H1 (cell line): Measurements from ENCODE around the gene ASPG. TPM values are rescaled to one million over a fixed set of nuclear protein-coding genes. Genes with fewer than 3 reads are reported as not detected.

Experiments
- CTCF ChIA-PET: fragments of 300-600 bp; sonication (Branson Sonifier 250); formaldehyde crosslinking; loops from one replicate; lab custom pipeline; 2021; ENCODE audit not compliant: partially characterized antibody; lab: Charles Lee
- POLR2A ChIA-PET: fragments of 300-600 bp; sonication (Branson Sonifier 250); formaldehyde crosslinking; loops from one replicate; lab custom pipeline; 2021; ENCODE audit warnings: inconsistent platforms; ENCODE audit not compliant: partially characterized antibody; lab: Charles Lee
- DNase-seq, 2 experiments: peaks; one replicate each; pipeline versions ENCODE4 v3.0.0 to v3.0.0-alpha.2; 2010 to 2022; ENCODE audit warnings: low spot score in 2 of 2, low read depth in 1 of 2, mixed read lengths in 1 of 2
- FAIRE-seq: peaks from 2 replicates; lab custom pipeline; 2011; peaks lifted over from hg19 to GRCh38; lab: Jason Lieb, UNC
- H2AFZ ChIP-seq: 2 replicates; pipeline ENCODE4 v1.8.1; 2012; ENCODE audit warnings: low read length, inconsistent platforms
- H2AK5ac ChIP-seq: 2 replicates; pipeline ENCODE4 v1.6.1; 2013; ENCODE audit warnings: low read depth, low read length
- H2BK120ac ChIP-seq: replicated peaks from 2 replicates; pipeline ENCODE3; 2013; ENCODE audit warnings: low read depth, low read length, inconsistent platforms
- H2BK12ac ChIP-seq: 2 replicates; pipeline ENCODE4 v1.6.1; 2013; ENCODE audit warnings: low read depth, low read length
- H2BK15ac ChIP-seq: 2 replicates; pipeline ENCODE4 v1.6.1; 2013; ENCODE audit warnings: low read length
- H2BK20ac ChIP-seq: 2 replicates; pipeline ENCODE4 v1.6.1; 2013; ENCODE audit warnings: low read length
- H2BK5ac ChIP-seq: 2 replicates; pipeline ENCODE4 v1.6.1; 2013; ENCODE audit warnings: low read depth, low read length
- H3K14ac ChIP-seq: 2 replicates; pipeline ENCODE4 v1.6.1; 2013; ENCODE audit warnings: inconsistent platforms; ENCODE audit not compliant: insufficient read length
- H3K18ac ChIP-seq: 2 replicates; pipeline ENCODE4 v1.6.1; 2013; ENCODE audit warnings: low read length; ENCODE audit errors: extremely low read depth
- H3K23ac ChIP-seq: 2 replicates; pipeline ENCODE4 v1.6.1; 2013; ENCODE audit warnings: inconsistent platforms; ENCODE audit not compliant: insufficient read length
- H3K23me2 ChIP-seq: 2 replicates; pipeline ENCODE4 v1.6.1; 2013; ENCODE audit warnings: low read depth, low read length
- H3K27ac ChIP-seq: 2 replicates; pipeline ENCODE4 v1.6.1; 2011; ENCODE audit warnings: low read depth, low read length, inconsistent platforms
- H3K27me3 ChIP-seq, 4 experiments: replicated peaks in 1 of 4; 1 replicate in 1 of 4; 2 replicates in 3 of 4; pipeline versions ENCODE4 v1.6.1 to v1.8.1; 2011 to 2013; ENCODE audit warnings: low read length in 3 of 4, mild to moderate bottlenecking in 3 of 4, inconsistent platforms in 2 of 4, mixed read lengths in 2 of 4, moderate library complexity in 1 of 4; ENCODE audit not compliant: control insufficient read depth in 3 of 4, insufficient read depth in 3 of 4; ENCODE audit errors: extremely low read depth in 1 of 4
- H3K36me3 ChIP-seq, 4 experiments: 2 replicates each; pipeline versions ENCODE4 v1.6.1 to v1.8.1; 2011 to 2013; ENCODE audit warnings: mild to moderate bottlenecking in 4 of 4, low read length in 3 of 4, moderate library complexity in 2 of 4, control low read depth in 1 of 4, inconsistent platforms in 1 of 4; ENCODE audit not compliant: insufficient read depth in 4 of 4, control insufficient read depth in 2 of 4
- H3K4ac ChIP-seq: replicated peaks from 2 replicates; pipeline ENCODE3; 2013; ENCODE audit warnings: low read length, low read depth, mixed read lengths, inconsistent platforms; ENCODE audit not compliant: insufficient read length
- H3K4me1 ChIP-seq, 4 experiments: replicated peaks in 1 of 4; 1 replicate in 1 of 4; 2 replicates in 3 of 4; pipeline versions ENCODE4 v1.6.1 to v1.8.1; 2011 to 2013; ENCODE audit warnings: low read length in 3 of 4, inconsistent platforms in 2 of 4, mixed read lengths in 1 of 4; ENCODE audit not compliant: insufficient read depth in 4 of 4, control insufficient read depth in 3 of 4
- H3K4me2 ChIP-seq, 2 experiments: 2 replicates each; pipeline versions ENCODE4 v1.6.1 to v1.8.1; 2011 to 2013; ENCODE audit warnings: low read depth in 2 of 2, low read length in 2 of 2, control low read depth in 1 of 2, inconsistent platforms in 1 of 2, mild to moderate bottlenecking in 1 of 2; ENCODE audit not compliant: insufficient read depth in 1 of 2
- H3K4me3 ChIP-seq, 4 experiments: fragments of 200-600, 300-600 bp in 1 of 4; sonication (generic), shearing (Covaris generic), sonication (Bioruptor Twin) in 1 of 4; 2 replicates each; pipeline versions ENCODE4 v1.5.1 to v1.8.1; 2011 to 2016; ENCODE audit warnings: low read length in 4 of 4, low read depth in 3 of 4, control low read depth in 2 of 4, inconsistent platforms in 2 of 4, mild to moderate bottlenecking in 2 of 4, mixed read lengths in 1 of 4, moderate library complexity in 1 of 4; ENCODE audit not compliant: insufficient read depth in 2 of 4; ENCODE audit errors: extremely low read depth in 1 of 4
- H3K56ac ChIP-seq: replicated peaks from 2 replicates; pipeline ENCODE3; 2013; ENCODE audit warnings: low read depth, mild to moderate bottlenecking, mixed read lengths, low read length, inconsistent platforms; ENCODE audit not compliant: insufficient read length
- H3K79me1 ChIP-seq: 2 replicates; pipeline ENCODE4 v1.6.1; 2013; ENCODE audit warnings: low read depth, low read length, control low read depth
- H3K79me2 ChIP-seq, 2 experiments: 2 replicates each; pipeline versions ENCODE4 v1.6.1 to v1.8.1; 2012 to 2013; ENCODE audit warnings: low read length in 2 of 2, mild to moderate bottlenecking in 2 of 2, inconsistent platforms in 1 of 2; ENCODE audit not compliant: insufficient read depth in 2 of 2, control insufficient read depth in 1 of 2
- H3K9ac ChIP-seq, 4 experiments: replicated peaks in 1 of 4; 1 replicate in 1 of 4; 2 replicates in 3 of 4; pipeline versions ENCODE4 v1.6.1 to v1.8.1; 2011 to 2013; ENCODE audit warnings: low read depth in 3 of 4, low read length in 3 of 4, control low read depth in 2 of 4, mild to moderate bottlenecking in 2 of 4, moderate library complexity in 2 of 4, inconsistent platforms in 1 of 4; ENCODE audit errors: extremely low read depth in 1 of 4
- H3K9me3 ChIP-seq, 2 experiments: 2 replicates each; pipeline versions ENCODE4 v1.6.1 to v1.8.1; 2012 to 2013; ENCODE audit warnings: mild to moderate bottlenecking in 2 of 2, moderate library complexity in 2 of 2, control low read depth in 1 of 2, inconsistent platforms in 1 of 2, low read depth in 1 of 2, low read length in 1 of 2, mixed read lengths in 1 of 2; ENCODE audit not compliant: insufficient read depth in 2 of 2
- H4K20me1 ChIP-seq, 2 experiments: replicated peaks in 1 of 2; 2 replicates each; pipeline versions ENCODE3 to v1.8.1; 2011 to 2013; ENCODE audit warnings: inconsistent platforms in 2 of 2, low read length in 2 of 2, mild to moderate bottlenecking in 1 of 2; ENCODE audit not compliant: insufficient read depth in 2 of 2, control insufficient read depth in 1 of 2
- H4K5ac ChIP-seq: 2 replicates; pipeline ENCODE4 v1.6.1; 2013; ENCODE audit warnings: low read length, low read depth, mixed read lengths, inconsistent platforms; ENCODE audit not compliant: insufficient read length
- H4K8ac ChIP-seq: 2 replicates; pipeline ENCODE4 v1.8.0; 2013; ENCODE audit warnings: mild to moderate bottlenecking, moderate library complexity, low read length, inconsistent platforms; ENCODE audit not compliant: insufficient read depth; ENCODE audit errors: extremely low read depth
- H4K91ac ChIP-seq: replicated peaks from 2 replicates; pipeline ENCODE3; 2013; ENCODE audit warnings: low read length, mixed read lengths, inconsistent platforms; ENCODE audit not compliant: insufficient read length
- KDM1A ChIP-seq: fragments of 200-600, 300-600 bp; sonication (generic); IDR thresholded peaks from 2 replicates; pipeline ENCODE4 v1.7.1; 2016; ENCODE audit warnings: mild to moderate bottlenecking, low read length, borderline replicate concordance
- RNF2 ChIP-seq: fragments of 200-900, 300-1000 bp; sonication (generic); IDR thresholded peaks from 2 replicates; pipeline ENCODE4 v1.7.1; 2016; ENCODE audit warnings: borderline replicate concordance, low read depth, mild to moderate bottlenecking, antibody characterized with exemption, low read length; ENCODE audit not compliant: poor library complexity, severe bottlenecking; ENCODE audit errors: missing control alignments
- WGBS, 2 experiments: shearing (Covaris generic) in 1 of 2; methylation state at CpG; one replicate each; pipeline versions ENCODE4 v1.1.6 to v1.1.7; 2013 to 2015; ENCODE audit warnings: low lambda C conversion rate in 2 of 2, mixed read lengths in 2 of 2, inconsistent platforms in 1 of 2, low coverage in 1 of 2, missing lambda C conversion rate in 1 of 2; ENCODE audit not compliant: insufficient replicate concordance in 2 of 2, insufficient coverage in 1 of 2, insufficient read length in 1 of 2; ENCODE audit errors: extremely low coverage in 1 of 2, missing lambda C conversion rate in 1 of 2; 5-methylcytosine and 5-hydroxymethylcytosine counted together
- polyA plus RNA-seq, 7 experiments: library from polyadenylated mRNA; depleted of rRNA in 3 of 7; stranded (reverse) in 5 of 7; unstranded in 2 of 7; fragments of >200 nt in 5 of 7; fragments of 200-250 nt in 2 of 7; gene quantifications; 1 replicate in 5 of 7; 2 replicates in 1 of 7; 4 replicates in 1 of 7; pipeline versions ENCODE4 v1.2.1 to v1.2.3, GENCODE V29; 2011 to 2013; ENCODE audit warnings: missing spikeins in 2 of 7, mixed read lengths in 2 of 7
- total RNA-seq: library from RNA; stranded (reverse); fragmentation: NEBNext Ultra II Directional; extraction: Animal tissue kit (Norgen Biotek cat#: 25700); gene quantifications from 2 replicates; pipeline ENCODE4 v1.2.1, GENCODE V29; 2021

ASPG gene
- total and polyA plus RNA-seq, 2 of the 8 experiments (the other 6 are each of a cell fraction or from before 2014, with no cell fraction given) = 0.34 to 0.59 TPM

- Histone ChIP-seq H2BK20ac (no peak overlapping the region), H3K4ac (no peak overlapping the region), H3K27me3 (peaks cover 0 to 2% (median 0%) of the 10 kb centered on the region in 4 experiments; a peak in 1 of 7 replicates), H2BK15ac (no peak overlapping the region), H4K91ac (no peak overlapping the region), H2BK5ac (no peak overlapping the region), H4K20me1 (peaks cover 0 to 1% of the 10 kb centered on the region in 2 experiments), H2AFZ (no peak overlapping the region), H2BK120ac (no peak overlapping the region), H2AK5ac (no peak overlapping the region), H3K27ac (no peak overlapping the region), H3K56ac (no peak overlapping the region), H3K23ac (no peak overlapping the region), H3K9ac (no peak overlapping the region), H3K9me3 (no peaks in the 10 kb centered on the region; a peak in 1 of 4 replicates), H3K14ac (no peak overlapping the region), H3K79me2 (no peaks in the 10 kb centered on the region), H3K36me3 (no peaks in the 10 kb centered on the region), H4K5ac (no peak overlapping the region), H3K4me2 (peak overlapping the region; percentile 19 to 53; a peak in 2 of 4 replicates), H4K8ac (no peak overlapping the region), H3K79me1 (no peaks in the 10 kb centered on the region), H3K18ac (no peak overlapping the region), H2BK12ac (no peak overlapping the region), H3K4me1 (peaks cover 0 to 3% (median 0%) of the 10 kb centered on the region in 4 experiments; a peak in 2 of 7 replicates), H3K23me2 (no peaks in the 10 kb centered on the region), H3K4me3 (peak overlapping the region in 3 of 4 experiments; percentile 30 to 56 (median 32); a peak in 1 of 8 replicates)
- FAIRE-seq (no peak), DNase-seq (peak in 1 of 2 experiments; percentile 47)
- TF ChIP-seq KDM1A (no peak), RNF2 (no peak)
- WGBS, 2 experiments = 91% methylated on average over 11 of the region's 13 CpGs; no CpG with 5 or more reads in 1 of the 2 experiments
- ChIA-PET CTCF (interaction anchor here (1.0 to 1.8 kb wide), 4 partner anchors 8 to 478 kb away, joined by 4 to 20 read pairs (median 4); no protein-coding TSS in a partner anchor), POLR2A (no interaction called here)
Measured at GRCh38 chr14:104086210-104086660, 735 bp downstream of the ASPG start.
